ENCODE results near the gene MGLL.

Gene MGLL

DNA sequence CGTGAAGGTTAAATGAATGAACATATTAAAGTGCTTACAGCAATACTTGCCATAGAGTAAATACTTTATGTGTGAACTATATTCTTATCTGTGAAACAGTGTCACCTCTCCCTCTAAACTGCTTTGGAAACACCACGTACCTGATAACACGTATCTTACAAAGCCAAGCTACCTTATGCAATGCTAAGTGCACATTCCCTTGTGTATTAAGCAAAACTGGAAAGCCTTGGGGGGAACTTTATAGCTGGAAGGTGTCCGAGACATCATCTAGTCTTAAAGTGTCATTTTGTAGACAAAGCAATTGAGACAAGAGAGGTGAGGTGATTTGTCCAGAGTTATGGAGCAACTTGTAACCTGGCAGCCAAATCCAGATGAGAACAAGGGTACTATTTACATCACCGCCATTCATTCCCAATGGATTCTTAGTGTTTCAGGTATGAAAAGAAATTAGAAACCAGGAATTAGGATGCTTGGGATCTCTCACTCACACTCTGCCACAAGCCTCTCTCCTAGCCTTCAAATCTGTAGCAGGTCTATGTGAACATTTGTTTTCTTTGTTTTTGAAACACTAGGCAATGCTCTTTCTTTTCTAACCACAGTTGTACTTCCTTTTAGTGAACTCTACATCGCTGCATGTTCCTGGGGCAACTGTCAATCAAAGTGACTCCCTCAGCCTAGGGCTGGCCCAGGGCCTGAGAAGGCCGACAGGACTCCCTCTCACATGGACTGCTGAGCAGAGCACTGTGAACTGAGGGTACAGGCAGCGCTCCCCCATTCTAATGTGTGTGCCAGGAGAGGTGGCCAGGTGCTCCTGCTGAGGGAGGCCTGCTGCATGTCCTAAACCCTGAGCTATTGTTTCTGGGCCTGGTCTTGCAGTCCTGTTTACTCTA lies 13.9 kb upstream of the MGLL start:
- in situ Hi-C loops (cut with MboI; ENCODE audit: low sequenced_read_pairs), result loop anchor here (25.0 kb wide), 1 partner anchor 174 kb away; the partner anchor contains the start of gene ABTB1

GRCh38 chr3:127834771-127835170 lies 12.5 kb upstream of the MGLL start:
- in situ Hi-C loops (cut with MboI; ENCODE audit: low sequenced_read_pairs), result loop anchor here (25.0 kb wide), 1 partner anchor 172 kb away; the partner anchor contains the start of gene ABTB1

GRCh38 chr3:127833281-127834032 lies 11.1 kb upstream of the MGLL start:
- in situ Hi-C loops (cut with MboI; ENCODE audit: low sequenced_read_pairs), result loop anchor here (25.0 kb wide), 1 partner anchor 171 kb away; the partner anchor contains the start of gene ABTB1

DNA sequence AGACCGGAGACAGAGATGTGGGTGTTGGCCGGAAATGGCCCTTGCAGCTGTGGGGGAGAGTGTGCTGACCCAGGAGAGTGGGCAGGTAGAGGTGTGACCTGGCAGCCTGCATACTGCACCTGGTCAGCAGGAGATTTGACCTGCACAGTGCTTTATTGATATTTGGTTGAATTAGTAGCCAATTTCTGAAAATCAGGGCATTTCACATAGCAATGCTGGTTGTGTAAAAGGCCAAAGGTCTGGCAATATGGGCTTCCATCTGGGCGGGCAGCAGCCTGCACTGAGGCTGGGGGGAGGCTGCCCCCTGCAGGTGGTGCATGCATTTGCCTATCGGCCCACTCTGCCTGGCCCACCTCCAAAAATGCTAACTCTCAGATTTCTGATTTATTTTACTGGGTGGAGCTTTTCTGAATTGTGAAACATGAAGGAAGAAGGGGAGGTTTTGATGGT lies 9.4 kb upstream of the MGLL start:
- in situ Hi-C loops (cut with MboI; ENCODE audit: low sequenced_read_pairs), result loop anchor here (25.0 kb wide), 1 partner anchor 169 kb away; the partner anchor contains the start of gene ABTB1

- in situ Hi-C loops (cut with MboI; ENCODE audit: low sequenced_read_pairs), result loop anchor here (25.0 kb wide), 1 partner anchor 167 kb away; the partner anchor contains the start of gene ABTB1
These were observed 7.2 kb upstream of the MGLL start for GRCh38 chr3:127829537-127829936.

DNA sequence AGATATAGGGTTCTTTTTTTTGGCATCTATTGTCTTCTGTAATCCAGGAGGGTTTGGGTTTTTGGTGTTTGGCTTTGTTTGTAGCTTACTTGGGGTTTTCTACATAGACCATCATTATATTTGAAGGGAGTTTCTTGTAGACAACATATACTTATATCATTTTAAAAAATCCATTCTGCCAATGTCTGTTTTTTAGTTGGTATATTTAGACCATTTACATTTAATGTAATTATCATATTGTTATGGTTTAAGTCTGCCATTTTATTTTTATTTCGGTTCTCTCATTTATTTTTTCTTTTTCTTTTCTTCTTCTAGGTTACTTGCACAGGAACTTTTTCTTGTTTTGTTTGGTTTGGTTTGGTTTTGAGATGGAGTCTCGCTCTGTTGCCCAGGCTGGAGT lies 5.5 kb upstream of the MGLL start:
- in situ Hi-C loops (cut with MboI; ENCODE audit: low sequenced_read_pairs), result loop anchor here (25.0 kb wide), 1 partner anchor 166 kb away; the partner anchor contains the start of gene ABTB1

DNA sequence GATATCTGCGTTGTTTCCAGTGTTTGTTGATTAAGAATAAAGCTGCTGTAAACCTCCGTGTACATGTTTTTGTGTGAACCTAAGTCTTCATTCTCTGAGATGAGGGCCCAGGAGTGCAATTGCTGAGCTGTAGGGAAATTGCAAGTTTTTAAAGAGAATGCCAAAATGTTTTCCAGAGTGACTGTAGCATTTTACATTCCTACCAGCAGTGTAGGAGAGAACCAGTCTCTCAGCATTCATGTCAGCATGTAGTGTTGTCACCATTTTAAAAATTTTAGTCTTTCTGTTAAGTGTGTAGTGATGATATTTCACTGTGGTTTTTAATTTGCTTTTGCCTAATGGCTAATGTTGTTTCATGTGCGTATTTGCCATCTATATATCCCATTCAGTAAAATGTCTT lies 3.4 kb upstream of the MGLL start:
- in situ Hi-C loops (cut with MboI; ENCODE audit: low sequenced_read_pairs), result loop anchor here (25.0 kb wide), 1 partner anchor 163 kb away; the partner anchor contains the start of gene ABTB1

GRCh38 chr3:127824151-127824825 lies 2.0 kb upstream of the MGLL start:
- in situ Hi-C loops (cut with MboI; ENCODE audit: low sequenced_read_pairs), result no loop called here

DNA sequence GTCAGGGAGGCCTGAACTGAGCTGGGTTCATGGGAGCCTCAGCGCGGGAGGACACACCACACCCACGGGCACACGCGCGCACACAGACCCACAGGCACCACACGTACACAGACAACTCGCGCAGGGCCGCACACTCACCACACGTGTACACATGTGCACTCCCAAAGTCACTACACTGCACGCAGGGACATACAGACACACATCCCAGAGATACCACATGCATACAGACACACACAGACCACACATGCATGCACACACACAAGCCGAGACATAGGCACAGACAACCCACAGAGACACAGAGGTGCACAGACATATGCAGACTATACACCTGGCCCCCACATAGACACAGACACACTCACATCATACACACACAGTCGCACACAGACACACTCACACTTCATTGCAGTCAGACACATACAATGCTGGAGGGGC lies 1.1 kb upstream of the MGLL start:
- in situ Hi-C loops (cut with MboI; ENCODE audit: low sequenced_read_pairs), result no loop called here

- in situ Hi-C loops (cut with MboI; ENCODE audit: low sequenced_read_pairs), result no loop called here
These were observed 539 bp upstream of the MGLL start for GRCh38 chr3:127822682-127823425.

- in situ Hi-C loops (cut with MboI; ENCODE audit: low sequenced_read_pairs), result no loop called here
These were observed 921 bp downstream of the MGLL start for GRCh38 chr3:127821394-127821793.

- in situ Hi-C loops (cut with MboI; ENCODE audit: low sequenced_read_pairs), result no loop called here
These were observed 1.4 kb downstream of the MGLL start for GRCh38 chr3:127820826-127821313.

GRCh38 chr3:127820221-127820825 lies 2.0 kb downstream of the MGLL start:
- in situ Hi-C loops (cut with MboI; ENCODE audit: low sequenced_read_pairs), result no loop called here

GRCh38 chr3:127819656-127820055 lies 2.7 kb downstream of the MGLL start:
- in situ Hi-C loops (cut with MboI; ENCODE audit: low sequenced_read_pairs), result no loop called here

DNA sequence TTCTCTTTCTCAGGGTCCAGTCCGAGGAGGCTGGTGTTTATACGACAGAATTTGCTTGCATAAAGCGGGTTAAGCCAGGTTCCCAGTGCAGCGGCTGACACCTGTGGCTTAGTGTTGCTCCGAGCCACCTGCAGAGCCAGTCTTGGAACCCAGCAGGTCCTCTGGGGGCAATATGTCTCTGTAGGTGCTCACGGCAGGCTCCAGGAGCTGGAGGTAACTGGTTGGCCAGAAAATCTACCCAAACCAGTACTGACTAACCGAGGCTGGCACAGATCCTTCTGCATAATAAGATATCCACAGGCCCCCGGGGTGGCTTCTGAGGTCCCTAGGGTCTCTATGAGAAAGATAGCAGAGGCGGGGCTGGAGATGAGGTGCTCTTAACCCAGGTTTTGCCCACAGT lies 3.2 kb downstream of the MGLL start:
- in situ Hi-C loops (cut with MboI; ENCODE audit: low sequenced_read_pairs), result no loop called here

DNA sequence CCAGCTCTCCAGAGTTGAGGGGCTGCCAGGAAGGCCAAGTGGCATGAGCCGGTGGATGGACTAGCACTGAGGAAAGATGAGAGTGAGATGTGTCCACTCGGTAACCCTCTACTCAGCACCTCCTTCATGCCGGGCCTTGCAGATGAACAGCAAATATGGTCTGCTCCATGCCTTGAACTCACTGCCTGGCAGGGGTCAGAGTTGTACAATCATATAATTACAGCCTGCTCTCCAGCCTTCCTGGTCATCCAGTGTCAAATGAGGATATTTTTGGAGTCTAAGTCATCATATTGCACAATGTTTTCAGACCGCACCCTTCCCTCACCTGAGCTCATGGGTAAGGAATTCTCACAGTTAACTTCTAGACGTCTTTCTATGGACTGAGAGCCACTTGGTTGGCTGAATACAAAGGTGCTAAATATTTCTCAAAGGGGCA lies 4.9 kb downstream of the MGLL start:
- in situ Hi-C loops (cut with MboI; ENCODE audit: low sequenced_read_pairs), result no loop called here

GRCh38 chr3:127816783-127817405 lies 5.4 kb downstream of the MGLL start:
- in situ Hi-C loops (cut with MboI; ENCODE audit: low sequenced_read_pairs), result no loop called here

DNA sequence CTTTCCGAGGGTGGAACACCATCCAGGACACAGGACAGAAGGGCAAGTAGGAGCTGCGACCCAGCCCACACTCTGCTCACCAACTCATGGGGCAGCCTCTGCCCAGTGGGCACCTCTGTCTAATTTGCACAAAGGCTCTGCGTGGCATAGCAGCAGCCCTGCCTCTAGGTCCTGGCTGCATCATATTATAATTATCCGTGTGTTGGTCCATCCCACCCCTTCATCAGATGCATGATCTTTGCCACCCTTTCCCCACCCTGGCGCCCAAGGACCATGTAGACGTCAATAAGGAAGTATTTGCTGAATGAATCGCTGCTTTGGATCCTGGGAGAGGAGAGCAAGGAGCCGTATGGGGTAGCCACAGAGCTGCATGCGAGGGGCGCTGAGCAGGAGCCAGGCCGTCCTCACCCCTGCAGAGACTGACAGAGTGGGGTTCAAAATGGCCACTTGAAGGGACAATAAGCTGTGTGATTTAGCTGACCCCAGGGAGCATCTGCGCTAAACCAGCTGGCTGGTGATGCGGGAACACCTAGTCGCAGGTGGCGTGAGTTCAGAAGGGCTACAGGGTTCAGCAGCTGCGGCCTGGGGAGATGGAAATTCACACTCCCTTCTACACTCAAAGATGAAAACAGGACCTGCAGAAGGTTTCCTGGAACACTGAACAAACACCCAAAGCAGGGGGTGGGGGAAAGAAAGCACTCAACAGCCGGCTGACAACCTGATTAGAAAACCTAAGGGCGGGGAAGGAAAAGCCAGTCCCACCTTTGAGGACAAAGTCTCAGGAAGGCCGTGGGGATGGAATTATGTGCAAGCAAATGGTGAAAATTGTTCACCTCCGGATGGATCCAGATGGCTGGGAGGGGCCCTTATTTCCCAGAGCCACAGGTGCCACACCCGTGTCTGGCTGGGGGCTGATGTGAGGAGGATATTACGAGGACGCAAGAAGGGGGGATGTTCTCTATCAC lies 6.4 kb downstream of the MGLL start:
- in situ Hi-C loops (cut with MboI; ENCODE audit: low sequenced_read_pairs), result no loop called here

All from HL-60/S4 (cell line).